ENCODE measurements around the gene CACNG4. TPM values are rescaled to one million over a fixed set of nuclear protein-coding genes. Genes with fewer than 3 reads are reported as not detected.

The CACNG4 gene
- total RNA-seq, 1 donor, result not detected

GRCh38 chr17:67016039-67016762 is 51.7 kb downstream of the CACNG4 start:
- no peaks in the 10 kb centered on the region for H3K9me3 ChIP-seq (ENCODE audit: low read depth, low read length)
- peaks cover 24% of the 10 kb centered on the region for H3K27me3 ChIP-seq (ENCODE audit: insufficient read depth, low read length)
- H3K4me3 ChIP-seq (ENCODE audit: insufficient read depth, low read length), result no peak overlapping the region
- TF ChIP-seq CTCF (IDR thresholded peaks at IDR 0.05; ENCODE audit: extremely low read depth, low read depth, low read length), result no peak
- H3K4me1 ChIP-seq (ENCODE audit: insufficient read depth, low read length), result no peaks in the 10 kb centered on the region
- no peaks in the 10 kb centered on the region for H4K20me1 ChIP-seq (ENCODE audit: insufficient read depth, low read length)
- H3K79me2 ChIP-seq (ENCODE audit: insufficient read depth, low read length), result no peaks in the 10 kb centered on the region
- H3K4me2 ChIP-seq (ENCODE audit: insufficient read depth, low read length), result no peak overlapping the region
- H3K27ac ChIP-seq (ENCODE audit: low read depth, low read length), result no peak overlapping the region
- no peak for DNase-seq (ENCODE audit: insufficient read length, low spot score, missing footprints)
- no peak overlapping the region for H2AFZ ChIP-seq (ENCODE audit: low read length)
- H3K36me3 ChIP-seq (ENCODE audit: insufficient read depth, low read length), result no peaks in the 10 kb centered on the region

DNA sequence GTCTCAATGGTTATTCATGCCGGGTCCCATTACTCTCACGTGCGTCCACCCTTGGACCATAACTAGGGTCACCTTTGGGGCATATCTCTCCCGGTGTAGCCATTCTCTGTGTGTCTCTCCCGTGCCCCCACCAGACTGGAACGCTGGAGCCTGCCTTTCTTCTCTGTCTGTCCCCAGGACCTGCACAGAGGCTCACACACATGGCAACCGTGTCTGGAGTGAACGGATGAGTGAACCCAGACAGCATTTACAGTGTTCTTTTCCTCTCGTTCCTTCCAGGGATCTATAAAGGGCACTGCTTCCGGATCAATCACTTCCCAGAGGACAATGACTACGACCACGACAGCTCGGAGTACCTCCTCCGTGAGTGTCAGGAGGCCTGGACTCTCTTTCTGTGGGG is 53.4 kb downstream of the CACNG4 start:
- Histone ChIP-seq H3K4me1 (ENCODE audit: insufficient read depth, low read length) (no peaks in the 10 kb centered on the region), H2AFZ (ENCODE audit: low read length) (no peak overlapping the region), H3K36me3 (ENCODE audit: insufficient read depth, low read length) (no peaks in the 10 kb centered on the region), H3K27ac (ENCODE audit: low read depth, low read length) (no peak overlapping the region), H3K79me2 (ENCODE audit: insufficient read depth, low read length) (no peaks in the 10 kb centered on the region), H3K4me3 (ENCODE audit: insufficient read depth, low read length) (no peak overlapping the region), H3K9me3 (ENCODE audit: low read depth, low read length) (no peaks in the 10 kb centered on the region), H4K20me1 (ENCODE audit: insufficient read depth, low read length) (no peaks in the 10 kb centered on the region), H3K4me2 (ENCODE audit: insufficient read depth, low read length) (no peak overlapping the region), H3K27me3 (ENCODE audit: insufficient read depth, low read length) (peaks cover 32% of the 10 kb centered on the region)
- TF ChIP-seq CTCF (IDR thresholded peaks at IDR 0.05; ENCODE audit: extremely low read depth, low read depth, low read length), result no peak
- no peak for DNase-seq (ENCODE audit: insufficient read length, low spot score, missing footprints)

GRCh38 chr17:67018471-67019434 is 54.2 kb downstream of the CACNG4 start:
- no peaks in the 10 kb centered on the region for H3K9me3 ChIP-seq (ENCODE audit: low read depth, low read length)
- H3K79me2 ChIP-seq (ENCODE audit: insufficient read depth, low read length), result no peaks in the 10 kb centered on the region
- H3K4me3 ChIP-seq (ENCODE audit: insufficient read depth, low read length), result no peak overlapping the region
- H3K4me2 ChIP-seq (ENCODE audit: insufficient read depth, low read length), result no peak overlapping the region
- H3K27ac ChIP-seq (ENCODE audit: low read depth, low read length), result no peak overlapping the region
- peaks cover 33% of the 10 kb centered on the region for H3K27me3 ChIP-seq (ENCODE audit: insufficient read depth, low read length)
- DNase-seq (ENCODE audit: insufficient read length, low spot score, missing footprints), result no peak
- no peaks in the 10 kb centered on the region for H4K20me1 ChIP-seq (ENCODE audit: insufficient read depth, low read length)
- H3K4me1 ChIP-seq (ENCODE audit: insufficient read depth, low read length), result no peaks in the 10 kb centered on the region
- H3K36me3 ChIP-seq (ENCODE audit: insufficient read depth, low read length), result no peaks in the 10 kb centered on the region
- H2AFZ ChIP-seq (ENCODE audit: low read length), result no peak overlapping the region
- no peak for TF ChIP-seq CTCF (IDR thresholded peaks at IDR 0.05; ENCODE audit: extremely low read depth, low read depth, low read length)

- Histone ChIP-seq H3K4me2 (ENCODE audit: insufficient read depth, low read length) (no peak overlapping the region), H3K9me3 (ENCODE audit: low read depth, low read length) (no peaks in the 10 kb centered on the region), H3K36me3 (ENCODE audit: insufficient read depth, low read length) (no peaks in the 10 kb centered on the region), H2AFZ (ENCODE audit: low read length) (no peak overlapping the region), H3K4me3 (ENCODE audit: insufficient read depth, low read length) (no peak overlapping the region), H3K27ac (ENCODE audit: low read depth, low read length) (no peak overlapping the region), H4K20me1 (ENCODE audit: insufficient read depth, low read length) (no peaks in the 10 kb centered on the region), H3K4me1 (ENCODE audit: insufficient read depth, low read length) (no peaks in the 10 kb centered on the region), H3K79me2 (ENCODE audit: insufficient read depth, low read length) (no peaks in the 10 kb centered on the region), H3K27me3 (ENCODE audit: insufficient read depth, low read length) (peaks cover 33% of the 10 kb centered on the region)
- no peak for TF ChIP-seq CTCF (IDR thresholded peaks at IDR 0.05; ENCODE audit: extremely low read depth, low read depth, low read length)
- no peak for DNase-seq (ENCODE audit: insufficient read length, low spot score, missing footprints)
These were observed 55.3 kb downstream of the CACNG4 start for GRCh38 chr17:67019809-67020208.
